SIG-M5 treated with dmso at 0.1 percent for 504 hours (cell line): ENCODE measurements around the gene SYVN1.

Experiments used
- DNase-seq: peaks from one replicate; lab custom pipeline; 2025; ENCODE audit not compliant: unreplicated experiment; lab: John Stamatoyannopoulos, UW

Gene SYVN1

DNA sequence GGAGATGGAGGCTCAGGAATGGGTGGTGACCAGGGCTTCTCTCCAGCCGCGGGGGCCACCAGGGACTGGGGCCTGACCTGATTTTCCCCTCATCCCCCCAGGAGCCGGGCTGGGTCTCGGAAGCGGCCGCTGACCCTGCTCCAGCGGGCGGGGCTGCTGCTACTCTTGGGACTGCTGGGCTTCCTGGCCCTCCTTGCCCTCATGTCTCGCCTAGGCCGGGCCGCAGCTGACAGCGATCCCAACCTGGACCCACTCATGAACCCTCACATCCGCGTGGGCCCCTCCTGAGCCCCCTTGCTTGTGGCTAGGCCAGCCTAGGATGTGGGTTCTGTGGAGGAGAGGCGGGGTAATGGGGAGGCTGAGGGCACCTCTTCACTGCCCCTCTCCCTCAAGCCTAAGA is 46.5 kb downstream of the SYVN1 start:
- no peak for DNase-seq

- DNase-seq: no peak
Measured at GRCh38 chr11:65087216-65087615, 47.1 kb downstream of the SYVN1 start.

DNA sequence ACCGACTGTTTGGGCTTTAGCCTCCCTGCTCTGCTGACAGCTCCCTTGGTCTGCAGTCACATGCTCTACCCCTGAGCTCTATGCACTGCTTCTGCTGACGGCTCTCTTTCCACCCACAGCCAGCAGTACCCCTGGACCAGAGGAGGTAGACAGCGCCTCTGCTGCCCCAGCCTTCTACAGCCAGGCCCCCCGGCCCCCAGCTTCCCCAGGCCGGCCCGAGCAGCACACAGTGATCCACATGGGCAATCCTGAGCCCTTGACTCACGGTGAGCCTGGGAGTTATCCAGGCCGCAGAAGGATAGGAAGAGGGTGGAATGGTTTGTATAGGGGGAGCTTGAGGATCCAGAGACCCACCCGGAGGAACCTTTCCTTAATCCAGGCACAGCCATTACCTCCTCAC is 47.5 kb downstream of the SYVN1 start:
- DNase-seq: no peak

DNA sequence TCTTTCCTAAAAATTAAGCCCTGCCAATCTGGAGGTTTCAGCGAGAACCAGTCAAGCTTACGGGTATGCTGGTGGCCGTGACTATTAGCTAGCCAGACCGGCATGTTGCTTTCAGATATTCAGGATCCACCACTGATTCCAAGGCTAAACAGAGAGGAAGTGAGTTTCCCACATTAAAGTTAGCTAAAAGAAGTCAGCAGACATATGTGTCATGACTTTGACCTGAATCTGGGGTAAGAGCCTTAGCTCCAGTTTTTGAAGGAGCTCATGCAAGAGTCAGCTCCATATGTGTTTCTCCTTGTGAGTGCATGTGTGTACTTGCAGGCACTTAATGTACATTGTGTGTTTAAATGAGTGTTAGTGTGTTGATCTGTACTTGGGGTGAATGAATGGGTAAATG is 48.9 kb downstream of the SYVN1 start:
- no peak for DNase-seq

- no peak for DNase-seq
Measured at GRCh38 chr11:65084598-65085375, 49.5 kb downstream of the SYVN1 start.

DNA sequence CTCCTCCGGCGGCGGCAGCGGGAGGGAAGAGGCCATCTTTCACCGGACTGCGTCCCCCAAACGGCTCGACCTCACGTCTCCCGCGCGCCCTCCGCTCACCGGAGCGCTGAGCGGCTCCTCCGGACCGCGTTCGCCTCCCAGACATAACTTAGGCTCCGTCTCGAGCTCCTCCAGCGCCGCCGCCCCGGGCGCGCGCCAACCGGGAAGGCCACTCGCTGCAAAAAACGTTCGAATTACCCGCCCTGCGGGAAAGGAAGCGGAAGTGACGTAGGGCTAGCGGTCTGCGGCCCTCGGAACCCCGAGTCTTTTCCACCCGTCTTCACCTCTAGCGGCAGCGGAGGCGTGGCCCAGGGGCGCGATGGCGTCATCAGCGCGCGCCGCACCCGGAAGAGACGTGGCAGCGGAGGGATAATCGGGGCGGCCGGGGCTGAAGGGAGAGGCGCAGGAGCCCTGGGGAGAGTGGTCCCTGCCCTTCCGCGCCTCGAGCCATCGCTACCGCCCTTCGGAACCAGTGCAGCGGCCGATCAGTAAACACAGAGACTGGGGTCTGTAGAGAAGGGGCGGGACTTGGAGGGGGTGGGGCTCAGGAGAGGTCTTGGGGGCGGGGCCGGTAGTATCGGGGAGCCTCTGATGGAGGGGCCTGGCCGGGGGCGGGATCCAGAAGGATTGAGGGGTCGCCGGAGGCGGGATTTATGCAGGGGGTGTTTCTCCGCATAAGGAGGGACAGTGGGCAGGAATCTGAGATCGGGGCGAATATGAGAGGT is 50.3 kb downstream of the SYVN1 start, which contains the start of the genes CDCA5 and ZFPL1:
TSS of gene CDCA5 (minus strand) at position 207 of the 764 bp plus-strand sequence. CDS start at position 145, 62 bp downstream.
TSS of gene ZFPL1 (plus strand) at position 389 of the 764 bp plus-strand sequence. CDS start 477 bp downstream, outside the sequence.
- DNase-seq: peak; percentile 94

DNA sequence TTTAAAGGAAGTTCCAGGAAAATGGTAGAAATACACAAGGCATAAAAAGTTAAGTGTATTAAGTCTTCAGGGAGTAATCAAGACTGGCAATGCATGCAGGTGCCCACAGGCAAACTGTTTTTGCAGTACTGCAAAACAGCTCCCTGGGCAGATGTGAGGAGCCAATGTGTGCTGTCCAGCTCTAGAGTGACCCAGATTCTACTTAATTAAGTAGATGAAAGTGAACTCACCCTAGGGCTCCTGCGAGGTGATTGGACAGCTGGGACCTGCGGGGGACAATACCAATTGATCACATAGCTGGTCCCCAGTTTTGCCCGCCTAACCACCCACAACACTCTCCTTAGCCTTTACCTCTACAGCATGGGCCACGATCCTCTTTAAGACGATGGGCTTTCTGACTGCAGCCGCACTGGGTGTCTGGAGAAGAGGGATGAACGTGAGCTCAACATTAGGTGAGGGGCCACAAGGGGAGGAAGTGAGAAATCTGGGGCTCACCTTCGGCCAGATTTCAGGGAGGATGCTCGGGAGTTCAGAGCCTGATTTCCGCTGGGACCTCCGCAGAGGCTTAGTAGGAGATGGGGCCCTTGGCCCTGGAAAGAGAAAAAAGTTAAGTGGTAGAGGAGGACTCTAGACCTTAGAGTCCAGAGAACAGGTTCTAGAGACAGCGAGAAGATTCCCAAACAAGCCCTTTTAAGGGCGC is 51.0 kb downstream of the SYVN1 start:
- no peak for DNase-seq

GRCh38 chr11:65078786-65079342 is 55.5 kb downstream of the SYVN1 start:
- no peak for DNase-seq

- peak; percentile 12 for DNase-seq
Measured at GRCh38 chr11:65078151-65078550, 56.2 kb downstream of the SYVN1 start.

DNA sequence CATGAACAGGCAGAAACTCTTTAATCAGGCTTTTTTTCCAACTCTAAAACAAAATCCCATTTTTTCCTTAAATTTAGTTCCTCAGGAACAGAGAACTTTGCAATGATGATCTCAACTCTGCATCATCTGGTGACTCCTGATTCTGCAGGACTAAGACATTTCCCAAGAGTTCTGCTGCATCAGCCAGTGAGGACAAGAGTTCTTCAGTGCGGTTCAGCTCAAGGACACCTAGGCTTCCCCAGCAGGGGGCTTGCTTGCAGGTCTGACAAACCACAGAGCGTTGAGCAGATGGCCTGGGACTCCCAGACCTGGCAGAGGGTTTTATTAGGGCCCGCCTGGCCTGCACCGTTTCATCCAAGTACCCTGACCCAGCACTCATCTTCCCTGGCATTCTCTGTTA is 56.9 kb downstream of the SYVN1 start:
- DNase-seq: no peak
